HL-60/S4 (cell line): Measurements from ENCODE around the gene BET1L.

ENCODE experiments used
- in situ Hi-C: fragments of 300-500 bp; cut with MboI; formaldehyde crosslinking; loops from 2 replicates; pipeline ENCODE4 v1.14.3; 2022; ENCODE audit warnings: low sequenced_read_pairs

Gene BET1L

GRCh38 chr11:210803-211180 is 3.6 kb upstream of the BET1L start:
- in situ Hi-C loops = no loop called here

GRCh38 chr11:210122-210802 is 3.1 kb upstream of the BET1L start:
- in situ Hi-C loops = no loop called here

GRCh38 chr11:209275-210121 is 2.3 kb upstream of the BET1L start:
- in situ Hi-C loops = no loop called here

GRCh38 chr11:208917-209260 is 1.7 kb upstream of the BET1L start:
- in situ Hi-C loops = no loop called here

DNA sequence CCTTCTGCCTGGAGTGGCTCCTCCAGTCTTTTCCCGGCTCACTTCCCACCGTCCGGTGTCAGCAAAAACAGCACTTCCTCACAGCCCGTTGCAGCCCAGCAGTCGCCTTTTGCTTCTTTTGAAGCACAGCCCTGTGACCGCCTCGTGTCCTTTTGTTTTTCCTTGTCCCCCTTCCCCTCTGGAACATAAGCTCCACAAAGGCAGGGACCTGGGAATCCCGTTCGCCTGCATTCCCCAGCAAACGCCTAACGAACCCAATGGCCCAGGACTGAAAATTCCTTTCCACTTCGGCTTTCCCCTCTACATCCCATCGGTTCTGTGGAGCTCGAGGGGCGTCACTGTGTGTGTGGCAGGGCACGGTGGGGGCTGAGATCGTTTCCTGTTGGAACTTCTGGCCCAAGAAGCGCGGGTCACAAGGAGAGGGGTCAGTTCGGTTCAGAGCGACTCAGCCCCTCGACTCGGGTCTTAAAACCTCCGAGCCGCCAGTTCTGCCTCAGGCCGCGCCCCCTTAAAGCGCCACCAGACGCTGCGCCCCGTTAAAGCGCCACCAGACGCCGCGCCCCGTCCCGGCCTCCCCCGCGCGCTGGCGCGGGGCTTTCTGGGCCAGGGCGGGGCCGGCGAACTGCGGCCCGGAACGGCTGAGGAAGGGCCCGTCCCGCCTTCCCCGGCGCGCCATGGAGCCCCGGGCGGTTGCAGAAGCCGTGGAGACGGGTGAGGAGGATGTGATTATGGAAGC is 1.1 kb upstream of the BET1L start:
- in situ Hi-C loops = no loop called here

GRCh38 chr11:207863-208180 is 623 bp upstream of the BET1L start:
- in situ Hi-C loops = no loop called here

DNA sequence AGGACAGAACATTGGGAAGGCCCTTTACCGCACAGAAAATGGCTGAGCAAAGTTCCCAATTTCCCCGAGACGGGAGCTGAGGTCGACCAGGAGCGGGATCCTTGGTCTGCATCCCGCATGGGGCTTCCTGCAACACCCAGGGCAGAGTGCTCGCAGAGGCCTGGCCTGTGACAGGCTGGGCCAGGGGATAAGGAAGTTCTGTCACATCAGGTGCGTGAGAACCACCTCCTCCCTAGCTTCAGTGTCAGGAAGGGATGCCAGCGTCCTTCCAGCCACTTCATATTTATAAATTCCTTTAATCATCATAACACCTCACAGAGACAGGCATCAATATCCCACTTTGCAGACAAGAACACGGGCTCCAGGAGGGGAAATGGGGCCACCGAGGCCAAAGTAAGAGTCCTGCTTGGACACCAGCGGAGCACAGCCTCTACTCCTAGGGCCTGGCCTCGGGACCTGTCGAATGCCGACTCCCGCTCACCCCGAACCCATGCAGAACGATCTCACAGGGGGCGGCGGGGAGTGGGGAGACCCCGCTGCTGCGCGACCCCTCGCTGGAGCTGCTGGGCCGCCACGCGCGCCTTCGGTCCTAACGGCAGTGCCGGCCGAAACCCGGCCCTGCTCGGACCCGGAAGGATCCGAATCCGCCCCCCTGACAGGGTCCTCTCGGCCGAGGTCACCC is 532 bp downstream of the BET1L start:
- in situ Hi-C loops = no loop called here

DNA sequence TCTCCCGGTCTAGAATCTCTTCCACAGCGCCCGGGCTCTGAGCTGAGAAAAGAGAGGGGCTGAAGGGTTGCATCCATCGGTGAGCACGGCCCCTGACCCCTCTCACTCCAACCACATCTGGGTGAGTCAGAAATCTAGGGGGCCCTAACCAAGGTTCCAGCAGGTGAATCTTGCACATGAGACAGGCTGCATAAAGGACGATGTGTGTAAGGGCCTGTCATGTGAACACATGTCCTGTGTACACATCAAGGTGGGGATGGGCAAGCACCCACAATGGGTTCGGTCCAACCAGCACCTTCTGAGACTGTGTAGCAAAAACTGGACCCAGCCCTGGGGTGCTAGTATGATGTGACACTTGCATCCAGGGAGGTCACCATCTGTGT is 1.2 kb downstream of the BET1L start:
- in situ Hi-C loops = no loop called here

GRCh38 chr11:205221-206001 is 1.8 kb downstream of the BET1L start:
- in situ Hi-C loops = no loop called here

GRCh38 chr11:204587-205109 is 2.6 kb downstream of the BET1L start:
- in situ Hi-C loops = no loop called here

DNA sequence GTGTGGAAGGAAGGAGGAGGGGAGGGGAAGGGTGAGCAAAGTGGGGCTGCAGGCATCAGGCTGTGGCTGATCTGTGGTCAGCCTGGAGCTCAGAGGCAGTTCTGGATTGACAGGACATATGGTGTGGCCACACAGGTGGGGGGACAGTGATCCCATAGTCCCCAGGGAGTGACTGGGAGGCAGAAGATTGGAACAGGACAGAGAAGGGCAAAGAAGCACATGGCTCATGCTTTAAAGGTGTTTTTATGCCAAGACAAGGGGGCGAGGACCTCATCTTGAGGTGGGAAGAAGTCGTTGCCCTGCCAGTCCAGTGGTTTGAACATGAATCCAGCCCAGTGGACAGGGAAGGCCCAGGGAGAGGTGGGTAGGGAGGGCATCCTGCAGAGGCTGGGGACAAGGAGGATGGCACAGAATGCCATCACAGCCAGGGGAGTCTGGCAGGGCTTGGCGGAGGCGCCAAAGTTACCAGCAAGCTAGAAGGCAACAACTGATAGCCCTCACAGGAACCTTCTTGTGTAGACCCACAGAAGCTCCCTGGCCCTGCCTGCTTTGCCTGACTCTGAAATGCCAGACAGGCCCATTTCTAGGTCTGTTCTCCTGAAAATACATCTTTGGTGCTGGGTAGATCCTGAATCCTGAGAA is 3.1 kb downstream of the BET1L start:
- in situ Hi-C loops = no loop called here

DNA sequence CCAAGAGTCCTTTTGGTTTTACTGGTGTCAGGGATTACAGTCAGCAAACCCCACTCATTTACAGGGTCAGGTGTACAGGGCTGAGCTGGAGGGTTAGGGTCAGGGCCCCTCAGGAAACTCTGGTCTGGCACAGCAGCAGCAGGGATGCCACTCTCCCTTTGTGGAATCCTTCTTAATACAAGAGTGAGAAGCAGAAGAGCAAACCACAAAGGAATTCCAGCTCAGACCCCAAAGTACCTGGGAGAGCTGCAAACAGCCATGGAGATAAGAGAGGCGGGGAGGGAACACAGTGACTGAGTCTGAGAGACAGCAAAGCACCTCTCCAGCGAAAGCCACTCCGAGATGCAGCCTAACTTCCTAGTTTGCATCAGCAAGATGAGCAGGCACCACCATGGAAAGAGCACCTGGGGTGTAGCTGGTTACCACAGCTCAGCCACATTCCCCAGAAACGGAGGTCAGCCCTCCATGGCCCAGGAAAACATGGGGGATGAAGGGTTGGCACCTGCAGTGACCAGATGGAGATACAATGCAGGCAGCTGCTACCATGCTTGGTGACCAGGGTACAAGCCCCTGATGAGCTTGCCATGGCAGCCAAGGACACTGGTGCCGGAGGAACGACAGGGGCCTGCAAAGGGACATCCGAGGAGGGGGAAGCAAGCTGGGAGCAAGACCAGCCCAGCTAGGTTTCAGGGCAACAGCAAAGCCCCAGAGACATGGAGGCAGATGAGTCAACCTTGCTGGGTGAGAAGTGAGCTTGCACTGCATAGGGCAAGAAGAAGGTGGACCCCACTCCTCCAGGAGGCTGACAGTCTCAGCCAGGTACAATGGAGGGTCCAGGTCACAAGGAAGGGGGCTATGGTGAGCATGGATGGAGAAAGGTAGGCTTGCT is 3.9 kb downstream of the BET1L start:
- in situ Hi-C loops = no loop called here

GRCh38 chr11:202490-202889 is 4.7 kb downstream of the BET1L start:
- in situ Hi-C loops = no loop called here

GRCh38 chr11:201966-202365 is 5.2 kb downstream of the BET1L start:
- in situ Hi-C loops = no loop called here

- in situ Hi-C loops = no loop called here
Observed at GRCh38 chr11:200224-201003, 6.8 kb downstream of the BET1L start.

DNA sequence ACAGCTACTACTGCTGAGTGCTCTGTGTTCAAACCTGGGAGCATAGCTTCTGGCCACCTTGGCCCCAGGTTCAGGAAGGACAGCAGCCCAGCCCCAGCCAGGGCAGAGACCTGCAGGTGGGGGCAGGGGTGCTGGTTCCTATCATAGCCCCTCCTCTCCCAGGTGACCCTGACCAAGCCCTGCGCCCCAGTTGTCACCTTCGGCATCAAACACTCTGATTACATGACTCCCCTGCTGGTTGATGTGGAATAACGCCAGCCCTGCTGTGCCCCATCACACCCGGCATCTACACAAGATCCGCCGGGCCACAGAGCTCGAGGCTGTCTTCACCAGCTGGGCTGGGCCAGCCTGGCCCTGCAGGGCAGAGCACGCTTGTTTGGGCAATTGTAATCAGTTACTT is 7.4 kb downstream of the BET1L start:
- in situ Hi-C loops = no loop called here

- in situ Hi-C loops = no loop called here
Observed at GRCh38 chr11:199004-199581, 8.1 kb downstream of the BET1L start.

- in situ Hi-C loops = no loop called here
Observed at GRCh38 chr11:198236-198806, 8.9 kb downstream of the BET1L start.
